NCI-H2029 (cell line): Measurements from ENCODE around the gene DSCAM.

ENCODE experiments used
- DNase-seq: peaks from one replicate; lab custom pipeline; 2025; lab: John Stamatoyannopoulos, UW

DSCAM gene

GRCh38 chr21:40667967-40668366 is 179.0 kb downstream of the DSCAM start:
- DNase-seq = no peak

GRCh38 chr21:40662889-40663288 is 184.1 kb downstream of the DSCAM start:
- DNase-seq = no peak

- no peak for DNase-seq
Observed at GRCh38 chr21:40660461-40660860, 186.5 kb downstream of the DSCAM start.

GRCh38 chr21:40658311-40658710 is 188.6 kb downstream of the DSCAM start:
- peak; percentile 17 for DNase-seq

- no peak for DNase-seq
Observed at GRCh38 chr21:40652436-40652835, 194.5 kb downstream of the DSCAM start.

- no peak for DNase-seq
Observed at GRCh38 chr21:40647706-40648105, 199.3 kb downstream of the DSCAM start.

GRCh38 chr21:40646651-40647050 is 200.3 kb downstream of the DSCAM start:
- no peak for DNase-seq

GRCh38 chr21:40641042-40641441 is 205.9 kb downstream of the DSCAM start:
- no peak for DNase-seq

- no peak for DNase-seq
Observed at GRCh38 chr21:40640266-40640789, 206.6 kb downstream of the DSCAM start.

GRCh38 chr21:40639616-40640194 is 207.3 kb downstream of the DSCAM start:
- DNase-seq = no peak

GRCh38 chr21:40638466-40639251 is 208.3 kb downstream of the DSCAM start:
- no peak for DNase-seq

- no peak for DNase-seq
Observed at GRCh38 chr21:40636026-40636425, 210.9 kb downstream of the DSCAM start.

- no peak for DNase-seq
Observed at GRCh38 chr21:40635391-40635790, 211.6 kb downstream of the DSCAM start.

- no peak for DNase-seq
Observed at GRCh38 chr21:40634141-40634540, 212.8 kb downstream of the DSCAM start.

GRCh38 chr21:40633048-40633447 is 213.9 kb downstream of the DSCAM start:
- no peak for DNase-seq

- no peak for DNase-seq
Observed at GRCh38 chr21:40631211-40631610, 215.7 kb downstream of the DSCAM start.

- no peak for DNase-seq
Observed at GRCh38 chr21:40625991-40626390, 221.0 kb downstream of the DSCAM start.

- no peak for DNase-seq
Observed at GRCh38 chr21:40623528-40623927, 223.4 kb downstream of the DSCAM start.

- DNase-seq = no peak
Observed at GRCh38 chr21:40622531-40622930, 224.4 kb downstream of the DSCAM start.

GRCh38 chr21:40620386-40621145 is 226.4 kb downstream of the DSCAM start:
- no peak for DNase-seq

GRCh38 chr21:40618191-40618973 is 228.6 kb downstream of the DSCAM start:
- DNase-seq = no peak

GRCh38 chr21:40616377-40616704 is 230.6 kb downstream of the DSCAM start:
- no peak for DNase-seq
